WERI-Rb-1 (cell line): Measurements from ENCODE around the gene ZDHHC5.

Experiments
- DNase-seq: peaks from one replicate; pipeline ENCODE4 v3.0.0-alpha.2; 2020
- H3K27ac ChIP-seq: fragments of 250-450 bp; sonication (Bioruptor Pico); 2 replicates; pipeline ENCODE4 v1.5.1; 2020; ENCODE audit warnings: mild to moderate bottlenecking, moderate library complexity
- H3K27me3 ChIP-seq: fragments of 250-450 bp; sonication (Bioruptor Pico); 2 replicates; pipeline ENCODE4 v1.5.1; 2021; ENCODE audit warnings: mild to moderate bottlenecking, low read depth, moderate library complexity; ENCODE audit not compliant: insufficient read depth, severe bottlenecking
- H3K36me3 ChIP-seq: fragments of 250-450 bp; sonication (Bioruptor Pico); 2 replicates; pipeline ENCODE4 v1.5.1; 2020; ENCODE audit warnings: mild to moderate bottlenecking, moderate library complexity
- H3K4me3 ChIP-seq: 2 replicates; pipeline ENCODE4 v1.5.1; 2011; ENCODE audit warnings: low read depth, mild to moderate bottlenecking, control low read depth, low read length
- H3K9me3 ChIP-seq: fragments of 250-450 bp; sonication (Bioruptor Pico); 2 replicates; pipeline ENCODE4 v1.5.1; 2021; ENCODE audit warnings: mild to moderate bottlenecking, moderate library complexity; ENCODE audit not compliant: severe bottlenecking
- TF ChIP-seq, protein P1 (sequence below): IDR thresholded peaks from 2 replicates; pipeline ENCODE4 v1.5.1; 2011; ENCODE audit warnings: low read depth, mild to moderate bottlenecking, control low read depth, inconsistent platforms, low read length

Gene ZDHHC5

DNA sequence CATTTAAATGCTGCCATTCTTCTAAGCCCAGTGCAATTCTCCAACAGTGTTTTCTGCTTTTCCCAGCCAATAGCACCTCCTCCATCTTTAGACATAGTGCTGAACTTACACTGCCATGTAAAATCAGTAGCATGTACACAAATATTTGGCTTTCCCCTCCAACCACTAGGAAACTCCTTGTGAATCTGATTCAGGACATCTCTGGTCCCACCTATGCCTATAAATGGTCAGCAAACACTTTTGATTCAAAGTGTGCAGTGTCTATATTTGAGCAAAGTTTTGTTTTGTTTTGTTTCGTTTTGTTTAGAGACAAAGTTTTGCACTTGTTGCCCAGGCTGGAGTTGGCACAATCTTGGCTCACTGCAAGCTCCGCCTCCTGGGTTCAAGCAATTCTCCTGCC lies 43.0 kb upstream of the ZDHHC5 start:
- H3K4me3 ChIP-seq = no peak overlapping the region
- no peak for DNase-seq
- peaks cover 5% of the 10 kb centered on the region for H3K9me3 ChIP-seq
- no peak overlapping the region for H3K27ac ChIP-seq
- TF ChIP-seq, protein P1, sequence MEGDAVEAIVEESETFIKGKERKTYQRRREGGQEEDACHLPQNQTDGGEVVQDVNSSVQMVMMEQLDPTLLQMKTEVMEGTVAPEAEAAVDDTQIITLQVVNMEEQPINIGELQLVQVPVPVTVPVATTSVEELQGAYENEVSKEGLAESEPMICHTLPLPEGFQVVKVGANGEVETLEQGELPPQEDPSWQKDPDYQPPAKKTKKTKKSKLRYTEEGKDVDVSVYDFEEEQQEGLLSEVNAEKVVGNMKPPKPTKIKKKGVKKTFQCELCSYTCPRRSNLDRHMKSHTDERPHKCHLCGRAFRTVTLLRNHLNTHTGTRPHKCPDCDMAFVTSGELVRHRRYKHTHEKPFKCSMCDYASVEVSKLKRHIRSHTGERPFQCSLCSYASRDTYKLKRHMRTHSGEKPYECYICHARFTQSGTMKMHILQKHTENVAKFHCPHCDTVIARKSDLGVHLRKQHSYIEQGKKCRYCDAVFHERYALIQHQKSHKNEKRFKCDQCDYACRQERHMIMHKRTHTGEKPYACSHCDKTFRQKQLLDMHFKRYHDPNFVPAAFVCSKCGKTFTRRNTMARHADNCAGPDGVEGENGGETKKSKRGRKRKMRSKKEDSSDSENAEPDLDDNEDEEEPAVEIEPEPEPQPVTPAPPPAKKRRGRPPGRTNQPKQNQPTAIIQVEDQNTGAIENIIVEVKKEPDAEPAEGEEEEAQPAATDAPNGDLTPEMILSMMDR = no peak
- no peaks in the 10 kb centered on the region for H3K36me3 ChIP-seq
- H3K27me3 ChIP-seq = peaks cover 70% of the 10 kb centered on the region

DNA sequence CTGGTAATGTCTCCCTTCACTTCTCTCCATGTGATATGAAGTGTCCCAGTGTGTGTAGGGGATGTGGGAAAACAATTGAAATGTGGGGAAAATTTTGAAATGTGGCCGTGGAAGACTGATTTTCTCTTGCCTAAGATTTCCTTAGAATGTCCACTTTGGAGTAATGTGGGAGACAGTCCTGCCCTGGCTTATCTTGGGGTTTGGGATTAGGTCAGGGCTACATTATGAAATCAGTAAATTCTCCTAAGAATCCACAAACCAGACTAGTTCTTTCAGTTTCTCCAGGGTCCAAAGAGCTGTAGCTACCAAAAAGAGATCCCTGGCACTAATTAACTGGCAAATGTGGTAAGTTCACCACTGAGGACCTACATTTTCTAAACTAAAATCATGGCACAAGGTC lies 41.0 kb upstream of the ZDHHC5 start:
- H3K9me3 ChIP-seq = peaks cover 3% of the 10 kb centered on the region
- TF ChIP-seq, protein P1 = no peak
- no peak overlapping the region for H3K4me3 ChIP-seq
- DNase-seq = no peak
- peaks cover 86% of the 10 kb centered on the region for H3K27me3 ChIP-seq
- H3K36me3 ChIP-seq = no peaks in the 10 kb centered on the region
- no peak overlapping the region for H3K27ac ChIP-seq

DNA sequence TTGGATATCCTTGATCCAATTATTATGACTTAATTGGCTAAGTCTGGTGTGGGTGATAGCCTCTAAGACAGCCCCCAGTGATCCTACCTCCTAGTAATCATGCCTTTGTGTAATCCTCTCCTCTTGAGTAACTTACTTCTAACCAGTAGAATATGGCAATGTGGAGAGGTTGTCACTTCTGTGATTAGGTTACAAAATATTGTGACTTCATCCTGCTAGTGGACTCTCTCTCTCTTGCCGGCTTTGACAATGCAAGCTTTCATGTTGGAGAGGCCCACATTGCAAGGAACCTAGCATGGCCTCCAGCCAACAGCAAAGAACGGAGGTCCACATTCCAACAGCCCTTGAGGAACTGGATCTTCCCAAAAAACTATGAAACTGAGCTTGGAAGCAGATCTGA lies 37.7 kb upstream of the ZDHHC5 start:
- no peak for DNase-seq
- TF ChIP-seq, protein P1 = no peak
- peaks cover 3% of the 10 kb centered on the region for H3K9me3 ChIP-seq
- H3K27me3 ChIP-seq = peaks cover 85% of the 10 kb centered on the region
- H3K36me3 ChIP-seq = no peaks in the 10 kb centered on the region
- H3K4me3 ChIP-seq = no peak overlapping the region
- no peak overlapping the region for H3K27ac ChIP-seq

DNA sequence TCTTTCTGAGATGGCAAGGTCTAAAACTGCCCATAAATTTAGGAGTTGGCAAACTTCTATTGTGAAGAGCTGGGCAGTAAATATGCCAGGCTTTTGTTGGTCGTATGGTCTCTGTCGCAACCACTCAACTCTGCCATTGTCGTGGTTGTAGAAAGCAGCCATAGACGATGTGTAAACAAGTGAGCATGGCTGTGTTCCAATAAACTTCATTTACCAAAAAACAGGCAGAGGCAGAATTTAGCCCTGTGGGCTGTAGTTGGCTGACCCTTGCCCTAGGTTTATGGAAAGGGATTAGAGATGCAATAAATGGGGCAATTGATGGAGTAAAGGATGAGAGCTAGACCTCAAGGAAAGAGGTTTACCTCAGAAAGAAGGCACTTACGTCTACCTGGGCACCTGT lies 35.8 kb upstream of the ZDHHC5 start:
- DNase-seq = no peak
- Histone ChIP-seq H3K27me3 (peaks cover 79% of the 10 kb centered on the region), H3K4me3 (no peak overlapping the region), H3K36me3 (no peaks in the 10 kb centered on the region), H3K27ac (no peak overlapping the region), H3K9me3 (peaks cover 3% of the 10 kb centered on the region)
- TF ChIP-seq, protein P1 = no peak

DNA sequence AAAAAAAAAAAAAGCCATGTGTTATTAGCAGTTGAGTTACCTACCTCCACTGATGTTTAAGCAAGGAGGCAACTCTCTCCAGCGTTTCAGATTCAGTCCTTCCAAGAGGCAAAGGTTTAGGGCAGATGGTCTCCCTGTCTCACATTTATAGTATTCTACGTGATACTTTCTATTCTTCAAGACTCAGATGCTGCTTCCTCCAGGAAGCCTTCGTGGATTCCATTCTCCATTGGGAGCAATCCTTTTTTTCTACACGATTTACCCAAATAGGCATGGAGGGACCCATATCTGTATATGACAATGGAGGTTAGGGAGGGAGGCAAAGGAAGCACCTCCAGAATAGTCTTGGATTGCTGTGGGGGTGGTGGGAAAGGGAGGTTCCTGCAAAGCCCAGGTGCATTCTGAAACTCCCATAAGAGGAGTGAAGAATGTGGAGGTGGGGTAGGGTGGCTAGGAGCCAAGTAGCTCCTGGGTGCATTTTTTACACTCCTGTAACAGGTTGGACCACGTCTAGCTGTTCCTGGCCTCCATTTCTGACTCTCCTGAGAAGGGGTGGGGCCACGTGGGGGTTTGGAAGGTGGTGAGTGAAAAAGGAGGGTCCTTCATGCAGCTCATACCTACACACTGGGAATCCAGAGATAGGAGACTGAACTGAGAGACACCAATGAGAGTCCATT lies 34.4 kb upstream of the ZDHHC5 start:
- DNase-seq = no peak
- Histone ChIP-seq H3K4me3 (no peak overlapping the region), H3K27me3 (peaks cover 75% of the 10 kb centered on the region), H3K27ac (no peak overlapping the region), H3K9me3 (no peaks in the 10 kb centered on the region), H3K36me3 (no peaks in the 10 kb centered on the region)
- TF ChIP-seq, protein P1 = no peak

DNA sequence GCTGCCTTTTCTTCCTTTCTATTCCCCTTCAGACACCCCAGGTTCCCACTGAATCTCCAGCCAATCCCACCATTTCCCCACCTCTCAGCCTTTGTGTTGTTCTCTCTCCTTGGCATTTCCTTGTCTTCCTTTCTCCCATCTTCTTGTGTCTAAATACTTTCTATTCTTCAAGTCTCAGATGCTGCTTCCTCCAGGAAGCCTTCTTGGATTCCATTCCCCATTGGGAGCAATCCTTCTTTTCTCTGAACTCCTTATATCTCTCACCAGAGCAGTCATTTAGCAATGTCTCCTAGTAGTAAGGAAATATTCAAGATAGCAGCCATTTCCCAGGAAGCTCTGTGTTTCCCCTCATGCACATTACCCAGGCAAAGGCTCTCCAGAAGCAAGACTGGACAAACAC lies 33.6 kb upstream of the ZDHHC5 start:
- Histone ChIP-seq H3K27me3 (peaks cover 68% of the 10 kb centered on the region), H3K9me3 (no peaks in the 10 kb centered on the region), H3K36me3 (no peaks in the 10 kb centered on the region), H3K4me3 (no peak overlapping the region), H3K27ac (no peak overlapping the region)
- DNase-seq = no peak
- TF ChIP-seq, protein P1 = no peak
